Muscle layer of duodenum (tissue), 2 donors: Measurements from ENCODE around the gene OR51M1.
"Not testable (repeated sequence)": the region's sequence is repeated elsewhere in the genome, so short reads cannot be mapped to it uniquely, and the experiment has no call there.

Experiments used
- H3K27ac ChIP-seq: one replicate; pipeline ENCODE4 v1.7.0; 2013; ENCODE audit warnings: mild to moderate bottlenecking, low read length
- H3K27me3 ChIP-seq: one replicate; pipeline ENCODE4 v1.7.0; 2013; ENCODE audit warnings: low read depth, mild to moderate bottlenecking, control low read depth, low read length
- H3K36me3 ChIP-seq, 2 donors: one replicate each; pipeline ENCODE4 v1.7.0; 2013; ENCODE audit warnings: low read length in 2 of 2, control low read depth in 1 of 2, mild to moderate bottlenecking in 1 of 2; ENCODE audit not compliant: insufficient read depth in 2 of 2, control insufficient read depth in 1 of 2
- H3K4me1 ChIP-seq, 2 donors: one replicate each; pipeline ENCODE4 v1.7.0; 2013; ENCODE audit warnings: low read length in 2 of 2, mild to moderate bottlenecking in 2 of 2, control low read depth in 1 of 2, moderate library complexity in 1 of 2; ENCODE audit not compliant: insufficient read depth in 2 of 2, control insufficient read depth in 1 of 2
- H3K4me3 ChIP-seq, 2 donors: one replicate each; pipeline ENCODE4 v1.7.0; 2013; ENCODE audit warnings: low read length in 2 of 2, low read depth in 1 of 2, mild to moderate bottlenecking in 1 of 2
- H3K9me3 ChIP-seq, 2 donors: one replicate each; pipeline ENCODE4 v1.7.0; 2013; ENCODE audit warnings: low read length in 2 of 2, control low read depth in 1 of 2, mild to moderate bottlenecking in 1 of 2; ENCODE audit not compliant: control insufficient read depth in 1 of 2
- donor health status: healthy.

The OR51M1 gene

GRCh38 chr11:5383576-5383975 is at the start of gene OR51M1:
TSS of gene OR51M1 (plus strand) at chr11:5383812. CDS start at chr11:5389399, 5,587 bp downstream.
- Histone ChIP-seq H3K27me3 (no peaks in the 10 kb centered on the region), H3K36me3 (no peaks in the 10 kb centered on the region), H3K9me3 (no peaks in the 10 kb centered on the region), H3K4me3 (no peak within 1 kb of the TSS), H3K27ac (no peak within 1 kb of the TSS), H3K4me1 (no peaks in the 10 kb centered on the region)

GRCh38 chr11:5335170-5335569 is 48.4 kb upstream of the OR51M1 start:
- Histone ChIP-seq H3K27ac (no peak overlapping the region), H3K4me3 (no peak overlapping the region), H3K27me3 (no peaks in the 10 kb centered on the region), H3K4me1 (no peaks in the 10 kb centered on the region), H3K36me3 (no peaks in the 10 kb centered on the region), H3K9me3 (peaks cover 0 to 2% of the 10 kb centered on the region in 2 donors)

- Histone ChIP-seq H3K36me3 (no peaks in the 10 kb centered on the region), H3K27ac (no peak overlapping the region), H3K4me3 (no peak overlapping the region), H3K4me1 (no peaks in the 10 kb centered on the region), H3K27me3 (no peaks in the 10 kb centered on the region), H3K9me3 (no peaks in the 10 kb centered on the region)
These were observed 47.3 kb upstream of the OR51M1 start for GRCh38 chr11:5336331-5336730.

GRCh38 chr11:5337253-5337652 is 46.4 kb upstream of the OR51M1 start:
- not testable (repeated sequence) for H3K36me3 ChIP-seq, H3K4me3 ChIP-seq, H3K9me3 ChIP-seq, H3K27me3 ChIP-seq, H3K4me1 ChIP-seq, H3K27ac ChIP-seq

- H3K4me3 ChIP-seq = no peak overlapping the region
- H3K36me3 ChIP-seq = no peaks in the 10 kb centered on the region
- H3K27me3 ChIP-seq = no peaks in the 10 kb centered on the region
- no peaks in the 10 kb centered on the region for H3K4me1 ChIP-seq
- H3K27ac ChIP-seq = no peak overlapping the region
- H3K9me3 ChIP-seq = no peaks in the 10 kb centered on the region
These were observed 43.8 kb upstream of the OR51M1 start for GRCh38 chr11:5339771-5340322.

GRCh38 chr11:5343474-5344335 is 39.9 kb upstream of the OR51M1 start, which contains the start of gene OR51B5:
TSS of gene OR51B5 (minus strand) at chr11:5343524. CDS start at chr11:5343524, 0 bp downstream.
- no peak within 1 kb of the TSS for H3K4me3 ChIP-seq
- H3K27ac ChIP-seq = no peak within 1 kb of the TSS
- no peaks in the 10 kb centered on the region for H3K36me3 ChIP-seq

GRCh38 chr11:5345831-5346230 is 37.8 kb upstream of the OR51M1 start:
- no peak overlapping the region for H3K4me3 ChIP-seq
- no peaks in the 10 kb centered on the region for H3K4me1 ChIP-seq
- H3K36me3 ChIP-seq = no peaks in the 10 kb centered on the region
- no peaks in the 10 kb centered on the region for H3K27me3 ChIP-seq
- H3K27ac ChIP-seq = no peak overlapping the region
- H3K9me3 ChIP-seq = no peaks in the 10 kb centered on the region

More at GRCh38 chr11:5343474-5344335, 39.9 kb upstream of the OR51M1 start, which contains the start of gene OR51B5:
- H3K9me3 ChIP-seq = no peaks in the 10 kb centered on the region
- H3K4me1 ChIP-seq = no peaks in the 10 kb centered on the region
- no peaks in the 10 kb centered on the region for H3K27me3 ChIP-seq

- Histone ChIP-seq H3K27ac (no peak overlapping the region), H3K4me1 (no peaks in the 10 kb centered on the region), H3K9me3 (no peaks in the 10 kb centered on the region), H3K4me3 (no peak overlapping the region), H3K36me3 (no peaks in the 10 kb centered on the region), H3K27me3 (no peaks in the 10 kb centered on the region)
These were observed 34.9 kb upstream of the OR51M1 start for GRCh38 chr11:5348551-5349194.

GRCh38 chr11:5349550-5349949 is 34.1 kb upstream of the OR51M1 start:
- Histone ChIP-seq H3K36me3 (no peaks in the 10 kb centered on the region), H3K9me3 (no peaks in the 10 kb centered on the region), H3K27ac (no peak overlapping the region), H3K4me1 (no peaks in the 10 kb centered on the region), H3K4me3 (no peak overlapping the region), H3K27me3 (no peaks in the 10 kb centered on the region)

- Histone ChIP-seq H3K9me3 (no peaks in the 10 kb centered on the region), H3K4me1 (no peaks in the 10 kb centered on the region), H3K4me3 (no peak within 1 kb of the TSS), H3K27ac (no peak within 1 kb of the TSS), H3K27me3 (no peaks in the 10 kb centered on the region), H3K36me3 (no peaks in the 10 kb centered on the region)
These were observed 32.4 kb upstream of the OR51M1 start, which contains the start of gene OR51B6 for GRCh38 chr11:5351208-5351607. TSS of gene OR51B6 (plus strand) at chr11:5351508. CDS start at chr11:5351508, 0 bp downstream.

- H3K4me1 ChIP-seq, H3K9me3 ChIP-seq, H3K4me3 ChIP-seq, H3K36me3 ChIP-seq, H3K27me3 ChIP-seq, H3K27ac ChIP-seq: not testable (repeated sequence)
These were observed 27.6 kb upstream of the OR51M1 start for GRCh38 chr11:5356031-5356430.
